A549 treated with dexamethasone at 1 μM for 4 hours (cell line): ENCODE measurements around the gene CANT1. TPM values are rescaled to one million over a fixed set of nuclear protein-coding genes. Genes with fewer than 3 reads are reported as not detected.

Experiments
- total RNA-seq: library from RNA; stranded (reverse); fragments of 200-300 nt; extraction: Qiagen RNA extraction; gene quantifications from 5 replicates; pipeline ENCODE4 v1.2.3, GENCODE V29; 2022

The CANT1 gene
- total RNA-seq, result 71.2 to 86.0 TPM (median 83.6 TPM) in 5 replicates

GRCh38 chr17:79009397-79010303, at the start of gene CANT1:
Gene CANT1, minus strand, starts transcription at chr17:79009764. Its CDS starts 12,142 bp downstream, at chr17:78997622.

GRCh38 chr17:79023886-79024771, 14.6 kb upstream of the CANT1 start, which contains the start of gene C1QTNF1:
Gene C1QTNF1, plus strand, starts transcription at chr17:79024169. Its CDS starts 19,800 bp downstream, at chr17:79043969.

GRCh38 chr17:78979780-78980623, 29.6 kb downstream of the CANT1 start, which contains the start of gene LGALS3BP:
Gene LGALS3BP, minus strand, starts transcription at chr17:78979923. Its CDS starts 2,732 bp downstream, at chr17:78977191.

Other genes starting within 250 kb of the CANT1 start
- gene CYTH1, start 227.5 kb downstream of the CANT1 start, total RNA-seq, result 59.6 to 75.1 TPM (median 66.4 TPM) in 5 replicates
- 46.3 to 62.8 TPM (median 56.6 TPM) in 5 replicates for gene USP36, start 168.9 kb downstream of the CANT1 start, total RNA-seq
- gene CEP295NL, start 106.6 kb downstream of the CANT1 start, total RNA-seq, result 0.34 to 0.54 TPM (median 0.40 TPM) in 5 replicates
- 188 to 255 TPM (median 232 TPM) in 5 replicates for gene TIMP2, start 84.4 kb downstream of the CANT1 start, total RNA-seq
- 68.1 to 82.0 TPM (median 76.3 TPM) in 5 replicates for gene LGALS3BP, start 29.8 kb downstream of the CANT1 start, total RNA-seq
- 55.7 to 66.1 TPM (median 59.8 TPM) in 5 replicates for gene C1QTNF1, start 14.4 kb upstream of the CANT1 start, total RNA-seq
- 7.8 to 18.8 TPM (median 14.8 TPM) in 5 replicates for gene ENGASE, start 65.1 kb upstream of the CANT1 start, total RNA-seq